Measurements from ENCODE around the gene PPP1R14C. TPM values are rescaled to one million over a fixed set of nuclear protein-coding genes. Genes with fewer than 3 reads are reported as not detected.
A peak's percentile ranks its signal among the peaks of the same experiment; 100 is the strongest.

Gene PPP1R14C
- total and polyA plus RNA-seq, 7 donors: 5.9 to 62.8 (median 22.5) TPM

DNA sequence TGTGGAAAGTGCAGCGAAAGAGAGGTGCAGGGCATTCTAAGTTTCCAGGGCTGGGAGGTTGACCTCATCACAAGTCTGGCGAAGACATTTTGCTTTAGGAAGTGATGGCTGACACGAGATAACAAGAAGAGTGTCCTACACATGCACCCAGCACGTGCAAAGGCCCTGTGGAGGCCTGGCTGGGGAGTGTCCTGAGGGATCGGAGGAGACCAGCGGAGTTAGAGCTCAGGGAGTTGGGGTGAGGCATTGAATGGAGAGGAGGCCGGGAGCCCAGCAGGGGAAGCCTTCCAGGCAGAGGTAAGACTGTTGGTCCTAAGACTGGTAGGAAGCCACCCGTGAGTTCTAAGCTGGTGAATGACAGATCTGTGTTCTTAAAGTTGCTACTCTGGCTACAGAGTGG, 58.4 kb downstream of the PPP1R14C start:
- 94 to 96% (median 95%) methylated on average over 8 of the region's 8 CpGs for WGBS, 3 donors
- DNase-seq (no peak), ATAC-seq (no peak)
- intact Hi-C loops (cut with DNase I): loop anchor here (5.0 kb wide), 3 partner anchors 34 to 59 kb away; partner anchors contain the start of gene PPP1R14C (in 1 of the 2)
- Histone ChIP-seq H3K27me3 (ENCODE audit: insufficient read depth in 3 of 3, low read length in 2 of 3) (no peaks in the 10 kb centered on the region), H3K27ac (no peak overlapping the region), H3K9me3 (no peaks in the 10 kb centered on the region), H3K4me1 (peaks cover 43% of the 10 kb centered on the region), H3K36me3 (ENCODE audit: insufficient read depth in 1 of 2, low read depth in 1 of 2) (no peaks in the 10 kb centered on the region), H3K4me3 (no peak overlapping the region)
- TF ChIP-seq CTCF (IDR thresholded peaks at IDR 0.05): no peak

- DNase-seq (no peak), ATAC-seq (no peak)
- Histone ChIP-seq H3K36me3 (ENCODE audit: insufficient read depth in 1 of 2, low read depth in 1 of 2) (no peaks in the 10 kb centered on the region), H3K27me3 (ENCODE audit: insufficient read depth in 3 of 3, low read length in 2 of 3) (no peaks in the 10 kb centered on the region), H3K4me3 (no peak overlapping the region), H3K27ac (no peak overlapping the region), H3K9me3 (no peaks in the 10 kb centered on the region), H3K4me1 (peaks cover 37% of the 10 kb centered on the region)
- WGBS, 3 donors: 87 to 89% (median 88%) methylated on average over 9 of the region's 9 CpGs
- no peak for TF ChIP-seq CTCF (IDR thresholded peaks at IDR 0.05)
- intact Hi-C loops (cut with DNase I): loop anchor here (5.0 kb wide), 3 partner anchors 35 to 60 kb away; partner anchors contain the start of gene PPP1R14C (in 1 of the 2)
These were observed 59.0 kb downstream of the PPP1R14C start for GRCh38 chr6:150201772-150202329.

DNA sequence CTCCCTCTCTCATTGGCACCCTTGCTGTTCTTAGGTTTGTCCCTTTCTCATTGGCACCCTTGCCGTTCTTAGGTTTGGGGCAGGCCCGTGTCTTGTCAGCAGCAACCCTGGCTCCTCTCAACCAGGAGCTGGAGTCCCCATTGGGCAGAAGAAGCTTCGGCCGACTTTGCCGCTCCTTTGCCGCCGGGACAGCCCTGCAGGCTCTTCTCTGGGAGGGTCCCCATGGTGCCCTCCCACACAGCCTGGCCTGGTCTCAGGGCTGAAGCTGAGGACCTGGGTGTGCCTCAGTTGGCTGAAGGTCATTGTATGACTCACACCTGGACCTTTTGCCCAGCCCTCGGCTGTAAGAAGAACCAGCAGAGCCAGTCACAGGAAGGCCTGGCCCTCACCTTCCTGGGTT, 59.6 kb downstream of the PPP1R14C start:
- DNase-seq (no peak), ATAC-seq (peak in 3 of 4 donors; percentile 20 to 49 (median 36))
- H3K27me3 ChIP-seq (ENCODE audit: insufficient read depth in 3 of 3, low read length in 2 of 3): no peaks in the 10 kb centered on the region
- no peaks in the 10 kb centered on the region for H3K36me3 ChIP-seq (ENCODE audit: insufficient read depth in 1 of 2, low read depth in 1 of 2)
- H3K27ac ChIP-seq: peak overlapping the region; percentile 81
- TF ChIP-seq CTCF (IDR thresholded peaks at IDR 0.05): no peak
- H3K9me3 ChIP-seq: no peaks in the 10 kb centered on the region
- intact Hi-C loops (cut with DNase I): loop anchor here (5.0 kb wide), 3 partner anchors 35 to 60 kb away; partner anchors contain the start of gene PPP1R14C (in 1 of the 2)
- H3K4me3 ChIP-seq: no peak overlapping the region
- 75 to 87% (median 82%) methylated on average over 8 of the region's 8 CpGs for WGBS, 3 donors
- H3K4me1 ChIP-seq: peaks cover 31% of the 10 kb centered on the region

DNA sequence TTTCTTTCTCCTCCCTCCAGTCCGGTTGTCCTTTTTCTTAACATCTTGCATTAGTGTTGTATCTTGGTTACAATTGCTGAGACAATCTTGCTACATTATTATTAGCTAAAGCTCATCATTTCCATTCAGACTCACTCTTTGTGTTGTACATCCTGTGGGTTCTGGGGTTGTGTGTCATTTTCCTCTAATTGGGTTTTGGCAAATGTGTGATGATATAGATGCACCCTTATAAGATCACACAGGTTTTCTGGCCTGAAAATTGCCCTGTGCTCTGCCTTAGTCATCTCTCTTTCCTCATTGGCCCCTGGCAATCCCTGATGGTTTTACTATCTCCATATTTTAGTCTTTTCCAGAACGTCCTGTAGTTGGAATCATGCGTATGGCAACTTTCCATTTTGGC, 60.1 kb downstream of the PPP1R14C start:
- TF ChIP-seq CTCF (IDR thresholded peaks at IDR 0.05): no peak
- DNase-seq (no peak), ATAC-seq (no peak)
- 66 to 81% (median 72%) methylated on average over 3 of the region's 3 CpGs for WGBS, 3 donors
- Histone ChIP-seq H3K27me3 (ENCODE audit: insufficient read depth in 3 of 3, low read length in 2 of 3) (no peaks in the 10 kb centered on the region), H3K36me3 (ENCODE audit: insufficient read depth in 1 of 2, low read depth in 1 of 2) (no peaks in the 10 kb centered on the region), H3K9me3 (no peaks in the 10 kb centered on the region), H3K4me1 (peaks cover 35% of the 10 kb centered on the region), H3K27ac (peak overlapping the region; percentile 81), H3K4me3 (no peak overlapping the region)
- intact Hi-C loops (cut with DNase I): loop anchor here (5.0 kb wide), 3 partner anchors 36 to 61 kb away; partner anchors contain the start of gene PPP1R14C (in 1 of the 2)

Measured in psoas muscle (tissue), 8 donors.